Smooth muscle cell (in vitro differentiated cells): ENCODE measurements around the gene AADACL4. TPM values are rescaled to one million over a fixed set of nuclear protein-coding genes. Genes with fewer than 3 reads are reported as not detected.

Source experiments
- DNase-seq: peaks from one replicate; lab custom pipeline; 2025; ENCODE audit not compliant: unreplicated experiment; lab: John Stamatoyannopoulos, UW
- H2AFZ ChIP-seq: fragments of 200-600 bp; sonication (generic); 2 replicates; pipeline ENCODE4 v1.6.0; 2016; ENCODE audit warnings: antibody characterized with exemption, low read depth, mild to moderate bottlenecking
- H3F3A ChIP-seq: fragments of 200-600 bp; sonication (generic); 2 replicates; pipeline ENCODE4 v1.6.0; 2017; ENCODE audit warnings: antibody characterized with exemption, low read depth
- H3K27ac ChIP-seq: fragments of 200-600 bp; sonication (generic); 2 replicates; pipeline ENCODE4 v1.5.1; 2016; ENCODE audit warnings: low read depth, mild to moderate bottlenecking
- H3K27me3 ChIP-seq: fragments of 200-600 bp; sonication (generic); 2 replicates; pipeline ENCODE4 v1.6.1; 2016; ENCODE audit warnings: low read depth, mild to moderate bottlenecking
- H3K36me3 ChIP-seq: fragments of 200-600 bp; sonication (generic); 2 replicates; pipeline ENCODE4 v1.5.1; 2016; ENCODE audit warnings: low read depth
- H3K4me1 ChIP-seq: fragments of 200-600 bp; sonication (generic); 2 replicates; pipeline ENCODE4 v1.5.1; 2016; ENCODE audit warnings: low read depth
- H3K4me2 ChIP-seq: fragments of 200-600 bp; sonication (generic); 2 replicates; pipeline ENCODE4 v1.6.0; 2016; ENCODE audit warnings: mild to moderate bottlenecking
- H3K4me3 ChIP-seq: fragments of 200-600 bp; sonication (generic); 2 replicates; pipeline ENCODE4 v1.5.1; 2016; ENCODE audit warnings: mild to moderate bottlenecking
- H3K79me2 ChIP-seq: fragments of 200-600 bp; sonication (generic); 2 replicates; pipeline ENCODE4 v1.6.0; 2016; ENCODE audit warnings: low read depth, mild to moderate bottlenecking
- H3K9ac ChIP-seq: fragments of 200-600 bp; sonication (generic); 2 replicates; pipeline ENCODE4 v1.6.0; 2016; ENCODE audit warnings: low read depth
- H3K9me3 ChIP-seq: fragments of 200-600 bp; sonication (generic); replicated peaks from 2 replicates; pipeline ENCODE4 v1.5.1; 2016; ENCODE audit warnings: low read depth
- H4K20me1 ChIP-seq: fragments of 200-600 bp; sonication (generic); 2 replicates; pipeline ENCODE4 v1.6.0; 2016; ENCODE audit warnings: low read depth
- CTCF ChIP-seq: fragments of 200-600 bp; sonication (generic); IDR thresholded peaks from 2 replicates; pipeline ENCODE4 v1.5.1; 2017; ENCODE audit warnings: borderline replicate concordance, mild to moderate bottlenecking, antibody characterized with exemption; ENCODE audit not compliant: insufficient read depth, poor library complexity, severe bottlenecking
- WGBS: methylation state at CpG from one replicate; pipeline ENCODE4 v1.1.7; 2016; ENCODE audit warnings: low lambda C conversion rate; 5-methylcytosine and 5-hydroxymethylcytosine counted together
- polyA plus RNA-seq: library from polyadenylated mRNA; unstranded; fragments of >200 nt; fragmentation: Nextera tagmentation; extraction: Ambion mirVana; gene quantifications from 2 replicates; pipeline ENCODE4 v1.2.1, GENCODE V29; 2016
- total RNA-seq: library from RNA; depleted of rRNA; stranded (reverse); fragments of >200 nt; gene quantifications from 2 replicates; pipeline ENCODE4 v1.2.3, GENCODE V29; 2014

AADACL4 gene
- total and polyA plus RNA-seq, 2 experiments from 2014 or later: not detected

GRCh38 chr1:12703821-12704451 is 60.1 kb downstream of the AADACL4 start:
- H3K79me2 ChIP-seq: no peaks in the 10 kb centered on the region
- TF ChIP-seq CTCF: no peak
- no peak overlapping the region for H3K9ac ChIP-seq
- no peaks in the 10 kb centered on the region for H3K4me1 ChIP-seq
- no peak overlapping the region for H3K4me2 ChIP-seq
- H3K9me3 ChIP-seq: no peaks in the 10 kb centered on the region
- no peak overlapping the region for H2AFZ ChIP-seq
- H3K36me3 ChIP-seq: no peaks in the 10 kb centered on the region
- 78% methylated on average over 6 of the region's 6 CpGs for WGBS
- no peaks in the 10 kb centered on the region for H3K27me3 ChIP-seq
- no peak overlapping the region for H3K27ac ChIP-seq
- H3F3A ChIP-seq: no peaks in the 10 kb centered on the region
- no peak overlapping the region for H3K4me3 ChIP-seq
- no peaks in the 10 kb centered on the region for H4K20me1 ChIP-seq
- no peak for DNase-seq

- no peak overlapping the region for H2AFZ ChIP-seq
- no peaks in the 10 kb centered on the region for H3K36me3 ChIP-seq
- H3F3A ChIP-seq: no peaks in the 10 kb centered on the region
- no peaks in the 10 kb centered on the region for H4K20me1 ChIP-seq
- H3K9me3 ChIP-seq: no peaks in the 10 kb centered on the region
- no peak for TF ChIP-seq CTCF
- no peak for DNase-seq
- no peaks in the 10 kb centered on the region for H3K4me1 ChIP-seq
- no peak overlapping the region for H3K4me2 ChIP-seq
- no peaks in the 10 kb centered on the region for H3K79me2 ChIP-seq
- no peaks in the 10 kb centered on the region for H3K27me3 ChIP-seq
- no peak overlapping the region for H3K4me3 ChIP-seq
- WGBS: 86% methylated on average over 3 of the region's 3 CpGs
- no peak overlapping the region for H3K27ac ChIP-seq
- H3K9ac ChIP-seq: no peak overlapping the region
Measured at GRCh38 chr1:12706061-12706460, 62.2 kb downstream of the AADACL4 start.

- no peak overlapping the region for H3K4me3 ChIP-seq
- no peak overlapping the region for H2AFZ ChIP-seq
- no peak for TF ChIP-seq CTCF
- H3K27me3 ChIP-seq: no peaks in the 10 kb centered on the region
- H4K20me1 ChIP-seq: no peaks in the 10 kb centered on the region
- 84% methylated on average over 4 of the region's 4 CpGs for WGBS
- H3F3A ChIP-seq: no peaks in the 10 kb centered on the region
- H3K79me2 ChIP-seq: no peaks in the 10 kb centered on the region
- H3K9ac ChIP-seq: no peak overlapping the region
- H3K36me3 ChIP-seq: no peaks in the 10 kb centered on the region
- no peaks in the 10 kb centered on the region for H3K9me3 ChIP-seq
- no peak overlapping the region for H3K4me2 ChIP-seq
- no peaks in the 10 kb centered on the region for H3K4me1 ChIP-seq
- no peak for DNase-seq
- no peak overlapping the region for H3K27ac ChIP-seq
Measured at GRCh38 chr1:12708396-12709090, 64.7 kb downstream of the AADACL4 start.

- TF ChIP-seq CTCF: no peak
- DNase-seq: no peak
- no peaks in the 10 kb centered on the region for H3K27me3 ChIP-seq
- H3F3A ChIP-seq: no peaks in the 10 kb centered on the region
- no peak overlapping the region for H3K4me2 ChIP-seq
- no peak overlapping the region for H3K27ac ChIP-seq
- H3K36me3 ChIP-seq: no peaks in the 10 kb centered on the region
- no peak overlapping the region for H2AFZ ChIP-seq
- 38% methylated on average over 1 of the region's 1 CpG for WGBS
- H3K4me1 ChIP-seq: no peaks in the 10 kb centered on the region
- no peaks in the 10 kb centered on the region for H3K9me3 ChIP-seq
- no peak overlapping the region for H3K9ac ChIP-seq
- no peaks in the 10 kb centered on the region for H3K79me2 ChIP-seq
- H4K20me1 ChIP-seq: no peaks in the 10 kb centered on the region
- H3K4me3 ChIP-seq: no peak overlapping the region
Measured at GRCh38 chr1:12709091-12709491, 65.2 kb downstream of the AADACL4 start.
